GM12872 (cell line): ENCODE measurements around the gene TMEM163.

Experiments
- CTCF ChIP-seq: IDR thresholded peaks from 3 replicates; pipeline ENCODE4 v1.5.1; 2011; ENCODE audit warnings: low read depth, mild to moderate bottlenecking, low read length, moderate library complexity; ENCODE audit not compliant: insufficient read depth

The TMEM163 gene

DNA sequence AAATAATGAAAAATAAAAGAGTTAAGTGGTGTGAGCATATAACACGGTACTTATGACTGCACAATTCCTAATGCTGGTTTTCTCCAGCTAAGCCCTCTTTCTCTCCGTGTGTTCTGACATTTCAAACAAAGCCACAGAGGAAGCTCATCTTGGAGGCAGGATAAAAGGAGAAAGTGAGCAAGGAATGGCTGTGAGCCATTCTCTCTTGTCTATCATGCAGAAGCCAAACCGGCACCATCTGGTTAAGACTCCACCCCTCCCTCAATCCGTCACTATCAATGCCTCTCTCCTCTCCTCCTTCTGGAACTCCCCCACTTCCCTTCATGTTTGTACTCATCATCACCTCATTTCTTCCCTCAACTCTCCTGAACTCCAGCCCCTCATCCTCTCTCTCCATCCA lies 210.4 kb downstream of the TMEM163 start:
- no peak for TF ChIP-seq CTCF

GRCh38 chr2:134507697-134508096 lies 211.1 kb downstream of the TMEM163 start:
- TF ChIP-seq CTCF: no peak

- no peak for TF ChIP-seq CTCF
These were observed 213.4 kb downstream of the TMEM163 start for GRCh38 chr2:134505446-134505845.

- TF ChIP-seq CTCF: no peak
These were observed 214.0 kb downstream of the TMEM163 start for GRCh38 chr2:134504586-134505336.

- no peak for TF ChIP-seq CTCF
These were observed 216.7 kb downstream of the TMEM163 start for GRCh38 chr2:134502104-134502503.

GRCh38 chr2:134501476-134502091 lies 217.2 kb downstream of the TMEM163 start:
- TF ChIP-seq CTCF: no peak

DNA sequence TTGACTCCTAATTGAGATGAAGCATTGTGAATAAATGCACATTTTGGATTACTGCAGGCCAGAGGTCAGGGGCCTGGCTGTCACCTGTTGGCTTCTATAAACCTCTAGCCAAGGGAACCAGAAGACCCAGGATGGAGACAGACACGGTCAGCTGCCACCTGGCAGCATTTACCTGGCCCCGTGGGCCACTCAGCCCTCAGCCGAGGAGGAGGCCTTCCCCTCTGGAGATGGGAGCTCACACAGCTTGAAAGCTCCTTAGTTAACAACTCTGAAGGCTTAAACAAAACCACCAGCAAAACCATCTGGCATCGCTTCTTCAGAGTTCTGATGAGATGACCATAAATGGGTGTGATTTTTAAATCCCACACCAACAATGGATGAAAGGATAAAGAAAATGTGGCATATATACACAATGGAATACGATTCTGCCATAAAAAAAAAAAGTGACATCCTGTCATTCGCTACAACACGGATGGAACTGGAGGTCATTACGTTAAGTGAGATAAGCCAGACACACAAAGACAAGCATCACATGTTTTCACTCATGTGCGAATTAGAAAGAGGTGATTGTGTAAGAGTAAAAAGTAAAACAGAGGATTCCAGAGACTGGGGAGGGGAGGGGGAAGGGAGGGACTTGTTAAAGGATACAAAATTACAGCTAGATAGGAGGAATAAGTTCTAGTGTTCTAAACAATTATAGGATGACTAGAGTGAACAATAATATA lies 218.4 kb downstream of the TMEM163 start:
- TF ChIP-seq CTCF: no peak
